ENCODE data around the gene ALPK1.
"Not testable (repeated sequence)": the region's sequence is repeated elsewhere in the genome, so short reads cannot be mapped to it uniquely, and the experiment has no call there.

Gene ALPK1

GRCh38 chr4:112451104-112451503 is 153.9 kb downstream of the ALPK1 start:
- DNase-seq (ENCODE audit: low read depth in 2 of 2) = no peak

GRCh38 chr4:112451831-112452230 is 154.7 kb downstream of the ALPK1 start:
- no peak for DNase-seq (ENCODE audit: low read depth in 2 of 2)

GRCh38 chr4:112453321-112453720 is 156.2 kb downstream of the ALPK1 start:
- DNase-seq (ENCODE audit: low read depth in 2 of 2) = no peak

GRCh38 chr4:112472318-112472717 is 175.1 kb downstream of the ALPK1 start:
- DNase-seq (ENCODE audit: low read depth in 2 of 2) = no peak

- DNase-seq (ENCODE audit: low read depth in 2 of 2) = no peak
Observed at GRCh38 chr4:112473985-112474384, 176.8 kb downstream of the ALPK1 start.

- DNase-seq (ENCODE audit: low read depth in 2 of 2) = no peak
Observed at GRCh38 chr4:112485930-112486329, 188.8 kb downstream of the ALPK1 start.

- not testable (repeated sequence) for DNase-seq (ENCODE audit: low read depth in 2 of 2)
Observed at GRCh38 chr4:112490808-112491207, 193.6 kb downstream of the ALPK1 start.

Data from stimulated activated CD8-positive, alpha-beta memory T cell treated with anti-CD3 and anti-CD28 coated beads, Interleukin-7, amount 100 ng/mL, for 4 hours (primary cell).